ENCODE measurements around the gene CCDC88C.
"Not testable (repeated sequence)": the region's sequence is repeated elsewhere in the genome, so short reads cannot be mapped to it uniquely, and the experiment has no call there.

Gene CCDC88C

DNA sequence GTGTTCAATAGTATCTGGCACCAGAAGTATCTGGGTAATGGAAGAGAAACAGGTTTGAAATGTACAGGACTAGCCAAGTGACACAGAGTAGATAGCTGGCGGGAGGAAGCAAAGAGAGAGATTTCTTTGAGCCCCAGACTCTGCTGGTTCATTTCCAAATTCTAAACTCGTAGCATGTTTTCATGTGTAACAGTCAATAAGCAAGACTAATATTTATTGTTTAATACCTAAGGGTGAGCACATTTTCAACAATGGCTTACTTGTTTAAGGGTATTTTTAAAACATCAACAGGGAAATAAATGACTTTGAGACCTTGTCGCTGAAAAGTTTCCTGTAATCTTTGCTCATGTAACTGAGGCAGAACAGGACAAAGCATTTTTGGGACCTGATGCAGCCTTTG, 11.8 kb upstream of the CCDC88C start:
- no peak overlapping the region for H3K27ac ChIP-seq (ENCODE audit: insufficient read depth in 1 of 2, low read depth in 1 of 2, low read length in 2 of 2, poor library complexity in 1 of 2, severe bottlenecking in 2 of 2)
- no peaks in the 10 kb centered on the region for H3K9me3 ChIP-seq (ENCODE audit: control extremely low read depth in 1 of 5, control insufficient read depth in 4 of 5, insufficient read depth in 2 of 5, low read depth in 1 of 5, low read length in 4 of 5)
- no peak overlapping the region for H3K4me3 ChIP-seq (ENCODE audit: control insufficient read depth in 1 of 7, extremely low read depth in 1 of 7, insufficient read depth in 4 of 7, low read depth in 2 of 7, low read length in 6 of 7)
- no peaks in the 10 kb centered on the region for H3K27me3 ChIP-seq (replicated peaks in 2 of 5; ENCODE audit: control insufficient read depth in 4 of 5, insufficient read depth in 5 of 5, low read length in 4 of 5)
- ChIA-PET CTCF (interaction anchor here (1.8 to 17.7 kb wide), 2 partner anchors 10 to 107 kb away, joined by 6 to 268 read pairs; no protein-coding TSS in a partner anchor), POLR2A (no interaction called here)
- 100% methylated on average over 1 of the region's 3 CpGs for WGBS (ENCODE audit: insufficient coverage)
- DNase-seq: no peak
- no peaks in the 10 kb centered on the region for H3K36me3 ChIP-seq (ENCODE audit: control insufficient read depth in 4 of 4, insufficient read depth in 4 of 4, low read length in 3 of 4)
- H3K4me1 ChIP-seq (ENCODE audit: control extremely low read depth in 1 of 4, control insufficient read depth in 4 of 4, insufficient read depth in 4 of 4, low read length in 3 of 4): peaks cover 0 to 2% (median 0%) of the 10 kb centered on the region in 4 experiments

DNA sequence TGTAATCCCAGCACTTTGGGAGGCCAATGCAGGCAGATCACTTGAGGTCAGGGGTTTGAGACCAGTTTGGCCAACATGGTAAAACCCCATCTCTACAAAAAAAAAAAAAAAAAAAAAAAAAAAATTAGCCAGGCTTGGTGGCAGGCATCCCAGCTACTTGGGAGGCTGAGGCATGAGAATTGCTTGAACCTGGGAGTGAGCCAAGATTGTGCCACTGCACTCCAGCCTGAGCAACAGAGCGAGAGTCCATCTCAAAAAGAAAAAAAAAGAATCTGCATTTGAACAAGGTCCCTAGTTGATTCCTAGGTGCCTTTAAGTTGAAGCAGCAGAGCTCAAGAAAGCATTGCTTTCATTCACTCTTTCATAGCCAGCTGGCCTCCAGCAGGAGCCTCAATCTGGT, 11.3 kb upstream of the CCDC88C start:
- H3K27me3 ChIP-seq (replicated peaks in 2 of 5; ENCODE audit: control insufficient read depth in 4 of 5, insufficient read depth in 5 of 5, low read length in 4 of 5); POLR2A ChIA-PET; H3K4me3 ChIP-seq (ENCODE audit: control insufficient read depth in 1 of 7, extremely low read depth in 1 of 7, insufficient read depth in 4 of 7, low read depth in 2 of 7, low read length in 6 of 7); H3K27ac ChIP-seq (ENCODE audit: insufficient read depth in 1 of 2, low read depth in 1 of 2, low read length in 2 of 2, poor library complexity in 1 of 2, severe bottlenecking in 2 of 2); H3K4me1 ChIP-seq (ENCODE audit: control extremely low read depth in 1 of 4, control insufficient read depth in 4 of 4, insufficient read depth in 4 of 4, low read length in 3 of 4); H3K36me3 ChIP-seq (ENCODE audit: control insufficient read depth in 4 of 4, insufficient read depth in 4 of 4, low read length in 3 of 4); H3K9me3 ChIP-seq (ENCODE audit: control extremely low read depth in 1 of 5, control insufficient read depth in 4 of 5, insufficient read depth in 2 of 5, low read depth in 1 of 5, low read length in 4 of 5); DNase-seq: not testable (repeated sequence)
- WGBS (ENCODE audit: insufficient coverage): 100% methylated on average over 1 of the region's 1 CpG
- CTCF ChIA-PET: interaction anchor here (1.3 to 17.7 kb wide), 3 partner anchors 10 to 253 kb away, joined by 3 to 268 read pairs (median 6); no protein-coding TSS in a partner anchor

DNA sequence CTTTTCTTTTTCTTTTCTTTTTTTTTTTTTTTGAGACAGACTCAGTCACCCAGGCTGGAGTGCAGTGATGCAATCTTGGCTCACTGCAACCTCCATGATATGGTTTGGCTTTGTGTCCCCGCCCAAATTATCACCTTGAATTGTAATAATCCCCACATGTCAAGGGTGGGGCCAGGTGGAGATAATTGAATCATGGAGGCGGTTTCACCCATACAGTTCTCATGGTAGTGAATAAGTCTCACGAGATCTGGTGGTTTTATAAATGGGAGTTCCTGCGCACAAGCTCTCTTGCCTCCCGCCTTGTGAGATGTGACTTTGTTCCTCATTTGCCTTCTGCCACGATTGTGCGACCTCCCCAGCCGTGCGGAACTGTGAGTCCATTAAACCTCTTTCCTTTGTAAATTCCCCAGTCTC, 7.9 kb upstream of the CCDC88C start:
- ChIA-PET CTCF (interaction anchor here (0.9 to 17.7 kb wide), 6 partner anchors 12 to 125 kb away, joined by 3 to 268 read pairs (median 3); no protein-coding TSS in a partner anchor), POLR2A (interaction anchor here (0.6 kb wide), 1 partner anchor 347 kb away, joined by 3 read pairs; no protein-coding TSS in a partner anchor)
- H3K27ac ChIP-seq (ENCODE audit: insufficient read depth in 1 of 2, low read depth in 1 of 2, low read length in 2 of 2, poor library complexity in 1 of 2, severe bottlenecking in 2 of 2); H3K36me3 ChIP-seq (ENCODE audit: control insufficient read depth in 4 of 4, insufficient read depth in 4 of 4, low read length in 3 of 4); H3K4me3 ChIP-seq (ENCODE audit: control insufficient read depth in 1 of 7, extremely low read depth in 1 of 7, insufficient read depth in 4 of 7, low read depth in 2 of 7, low read length in 6 of 7); H3K9me3 ChIP-seq (ENCODE audit: control extremely low read depth in 1 of 5, control insufficient read depth in 4 of 5, insufficient read depth in 2 of 5, low read depth in 1 of 5, low read length in 4 of 5); H3K4me1 ChIP-seq (ENCODE audit: control extremely low read depth in 1 of 4, control insufficient read depth in 4 of 4, insufficient read depth in 4 of 4, low read length in 3 of 4); H3K27me3 ChIP-seq (replicated peaks in 2 of 5; ENCODE audit: control insufficient read depth in 4 of 5, insufficient read depth in 5 of 5, low read length in 4 of 5): not testable (repeated sequence)
- 93% methylated on average over 3 of the region's 9 CpGs for WGBS (ENCODE audit: insufficient coverage)
- peak in 2 of 3 donors; percentile 29 to 48 for DNase-seq

DNA sequence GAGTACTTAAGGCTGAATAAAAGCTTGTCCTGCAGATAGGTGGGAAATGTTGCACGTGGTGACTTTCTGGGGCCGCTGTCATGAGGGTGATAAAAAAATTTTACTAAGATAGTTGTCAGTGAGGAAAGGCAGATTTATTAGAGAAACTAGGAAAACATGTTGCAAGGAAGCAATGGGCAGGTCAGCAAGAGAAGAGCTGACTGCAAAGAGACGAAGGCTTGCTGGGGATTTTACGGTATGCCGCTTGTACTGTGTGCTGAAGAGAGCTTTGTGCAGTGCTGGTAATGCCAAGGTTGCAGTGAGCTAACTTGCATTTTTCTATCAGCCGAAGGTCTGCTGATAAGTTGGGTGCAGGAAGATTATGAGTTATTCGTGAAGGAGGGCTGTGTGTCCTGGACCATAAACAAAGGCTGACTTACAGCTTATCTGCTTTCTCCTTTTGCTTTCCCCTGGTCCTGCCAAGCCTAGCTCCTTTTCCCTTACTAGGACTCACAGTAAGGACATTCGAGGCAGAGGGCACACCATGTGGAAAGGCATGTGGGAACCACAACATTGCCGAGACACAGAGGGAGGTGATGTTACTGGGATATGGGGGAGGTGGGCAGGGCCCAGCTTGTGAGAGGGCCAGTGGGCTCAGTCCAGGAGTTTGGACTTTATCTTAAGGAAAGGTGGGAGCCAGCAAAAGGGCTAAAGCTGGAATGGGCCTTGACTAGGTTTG, 7.4 kb upstream of the CCDC88C start:
- no peak overlapping the region for H3K27ac ChIP-seq (ENCODE audit: insufficient read depth in 1 of 2, low read depth in 1 of 2, low read length in 2 of 2, poor library complexity in 1 of 2, severe bottlenecking in 2 of 2)
- H3K4me1 ChIP-seq (ENCODE audit: control extremely low read depth in 1 of 4, control insufficient read depth in 4 of 4, insufficient read depth in 4 of 4, low read length in 3 of 4): peaks cover 0 to 2% (median 0%) of the 10 kb centered on the region in 4 experiments
- 100% methylated on average over 6 of the region's 9 CpGs for WGBS (ENCODE audit: insufficient coverage)
- no peaks in the 10 kb centered on the region for H3K27me3 ChIP-seq (replicated peaks in 2 of 5; ENCODE audit: control insufficient read depth in 4 of 5, insufficient read depth in 5 of 5, low read length in 4 of 5)
- H3K9me3 ChIP-seq (ENCODE audit: control extremely low read depth in 1 of 5, control insufficient read depth in 4 of 5, insufficient read depth in 2 of 5, low read depth in 1 of 5, low read length in 4 of 5): no peaks in the 10 kb centered on the region
- ChIA-PET POLR2A (interaction anchor here (0.6 kb wide), 1 partner anchor 347 kb away, joined by 3 read pairs; no protein-coding TSS in a partner anchor), CTCF (interaction anchor here (0.9 to 17.7 kb wide), 7 partner anchors 11 to 125 kb away, joined by 3 to 268 read pairs (median 3); no protein-coding TSS in a partner anchor)
- no peak overlapping the region for H3K4me3 ChIP-seq (ENCODE audit: control insufficient read depth in 1 of 7, extremely low read depth in 1 of 7, insufficient read depth in 4 of 7, low read depth in 2 of 7, low read length in 6 of 7)
- no peaks in the 10 kb centered on the region for H3K36me3 ChIP-seq (ENCODE audit: control insufficient read depth in 4 of 4, insufficient read depth in 4 of 4, low read length in 3 of 4)
- DNase-seq: no peak

DNA sequence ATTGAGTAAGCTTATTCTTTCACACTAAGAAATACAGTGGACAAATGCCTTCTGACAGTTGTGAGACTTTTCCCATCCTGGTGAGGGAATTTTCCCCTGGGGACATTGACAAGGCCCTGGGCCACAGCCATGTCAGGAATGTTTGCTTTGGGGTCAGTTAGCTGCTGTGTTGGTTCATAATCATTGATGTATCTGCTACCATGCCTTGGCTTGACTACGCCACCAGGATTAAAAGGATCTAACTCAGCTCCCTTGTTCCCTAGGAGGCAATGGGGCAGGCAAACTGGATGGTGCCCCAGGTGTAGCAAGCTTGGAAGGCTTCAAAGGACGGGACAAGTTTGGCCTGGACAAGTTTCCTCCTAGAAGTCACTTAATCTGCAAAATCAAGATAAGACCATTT, 3.1 kb upstream of the CCDC88C start:
- no peak for DNase-seq
- WGBS (ENCODE audit: insufficient coverage): 100% methylated on average over 1 of the region's 2 CpGs
- POLR2A ChIA-PET: no interaction called here
- Histone ChIP-seq H3K9me3 (ENCODE audit: control extremely low read depth in 1 of 5, control insufficient read depth in 4 of 5, insufficient read depth in 2 of 5, low read depth in 1 of 5, low read length in 4 of 5) (no peaks in the 10 kb centered on the region), H3K36me3 (ENCODE audit: control insufficient read depth in 4 of 4, insufficient read depth in 4 of 4, low read length in 3 of 4) (peaks cover 0 to 2% (median 0%) of the 10 kb centered on the region in 4 experiments), H3K4me1 (ENCODE audit: control extremely low read depth in 1 of 4, control insufficient read depth in 4 of 4, insufficient read depth in 4 of 4, low read length in 3 of 4) (peaks cover 2 to 26% (median 23%) of the 10 kb centered on the region in 4 experiments), H3K27ac (ENCODE audit: insufficient read depth in 1 of 2, low read depth in 1 of 2, low read length in 2 of 2, poor library complexity in 1 of 2, severe bottlenecking in 2 of 2) (no peak overlapping the region), H3K27me3 (replicated peaks in 2 of 5; ENCODE audit: control insufficient read depth in 4 of 5, insufficient read depth in 5 of 5, low read length in 4 of 5) (no peaks in the 10 kb centered on the region), H3K4me3 (ENCODE audit: control insufficient read depth in 1 of 7, extremely low read depth in 1 of 7, insufficient read depth in 4 of 7, low read depth in 2 of 7, low read length in 6 of 7) (no peak overlapping the region)
- CTCF ChIA-PET: interaction anchor here (0.9 to 17.7 kb wide), 15 partner anchors 17 to 206 kb away, joined by 3 to 268 read pairs (median 4); no protein-coding TSS in a partner anchor

DNA sequence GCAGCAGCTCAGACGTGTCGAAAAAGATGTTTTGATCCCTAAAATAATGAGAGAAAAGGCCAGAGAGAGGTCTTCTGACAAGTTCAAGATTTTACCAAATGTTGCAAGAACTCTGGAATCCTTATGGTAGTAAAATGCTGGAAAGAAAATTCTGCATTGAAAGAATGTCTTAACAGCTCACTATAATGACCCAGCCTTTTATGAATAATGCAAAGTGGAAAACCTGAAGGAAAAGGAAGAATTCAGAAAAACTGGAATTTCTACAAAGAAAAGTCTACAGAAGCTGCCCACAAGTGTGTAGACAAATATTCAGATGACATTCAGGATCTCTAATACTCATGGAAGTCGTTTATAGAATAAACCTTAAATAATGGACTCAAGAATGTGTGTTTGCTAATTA, 1.8 kb upstream of the CCDC88C start:
- POLR2A ChIA-PET: interaction anchor here (0.7 kb wide), 1 partner anchor 45 kb away, joined by 3 read pairs; no protein-coding TSS in a partner anchor
- DNase-seq: no peak
- CTCF ChIA-PET: interaction anchor here (0.7 to 17.7 kb wide), 8 partner anchors 8 to 97 kb away, joined by 3 to 268 read pairs (median 4); no protein-coding TSS in a partner anchor
- Histone ChIP-seq H3K9me3 (ENCODE audit: control extremely low read depth in 1 of 5, control insufficient read depth in 4 of 5, insufficient read depth in 2 of 5, low read depth in 1 of 5, low read length in 4 of 5) (no peaks in the 10 kb centered on the region), H3K36me3 (ENCODE audit: control insufficient read depth in 4 of 4, insufficient read depth in 4 of 4, low read length in 3 of 4) (peaks cover 0 to 11% (median 2%) of the 10 kb centered on the region in 4 experiments), H3K27ac (ENCODE audit: insufficient read depth in 1 of 2, low read depth in 1 of 2, low read length in 2 of 2, poor library complexity in 1 of 2, severe bottlenecking in 2 of 2) (no peak overlapping the region), H3K4me3 (ENCODE audit: control insufficient read depth in 1 of 7, extremely low read depth in 1 of 7, insufficient read depth in 4 of 7, low read depth in 2 of 7, low read length in 6 of 7) (no peak overlapping the region), H3K4me1 (ENCODE audit: control extremely low read depth in 1 of 4, control insufficient read depth in 4 of 4, insufficient read depth in 4 of 4, low read length in 3 of 4) (peaks cover 10 to 37% (median 35%) of the 10 kb centered on the region in 4 experiments), H3K27me3 (replicated peaks in 2 of 5; ENCODE audit: control insufficient read depth in 4 of 5, insufficient read depth in 5 of 5, low read length in 4 of 5) (no peaks in the 10 kb centered on the region)
- 79% methylated on average over 2 of the region's 3 CpGs for WGBS (ENCODE audit: insufficient coverage)

DNA sequence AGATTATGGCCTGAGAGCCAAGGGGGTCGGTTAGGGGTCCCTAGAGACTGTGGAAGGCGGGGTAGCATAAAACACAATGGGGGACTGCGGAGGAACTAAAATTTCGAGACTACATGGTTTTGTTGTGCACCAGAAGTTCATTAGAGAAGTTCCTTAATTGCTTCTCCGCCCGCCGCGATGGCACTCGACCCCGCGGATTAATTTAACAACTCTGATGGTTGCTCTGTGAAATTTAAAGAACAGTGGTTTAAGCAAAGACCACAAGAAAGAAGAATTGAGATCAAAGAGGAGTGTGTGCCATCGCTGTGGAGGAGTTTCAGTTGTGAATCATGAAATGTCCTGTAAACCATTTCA, 1.4 kb upstream of the CCDC88C start:
- peak overlapping the region in 4 of 7 experiments; percentile 77 to 91 (median 84) for H3K4me3 ChIP-seq (ENCODE audit: control insufficient read depth in 1 of 7, extremely low read depth in 1 of 7, insufficient read depth in 4 of 7, low read depth in 2 of 7, low read length in 6 of 7)
- H3K4me1 ChIP-seq (ENCODE audit: control extremely low read depth in 1 of 4, control insufficient read depth in 4 of 4, insufficient read depth in 4 of 4, low read length in 3 of 4): peaks cover 10 to 41% (median 38%) of the 10 kb centered on the region in 4 experiments
- H3K27ac ChIP-seq (ENCODE audit: insufficient read depth in 1 of 2, low read depth in 1 of 2, low read length in 2 of 2, poor library complexity in 1 of 2, severe bottlenecking in 2 of 2): no peak overlapping the region
- peak in 1 of 3 donors; percentile 42 for DNase-seq
- ChIA-PET CTCF (interaction anchor here (0.7 to 17.7 kb wide), 15 partner anchors 8 to 97 kb away, joined by 3 to 268 read pairs (median 7); no protein-coding TSS in a partner anchor), POLR2A (interaction anchor here (0.6 to 1.0 kb wide), 2 partner anchors 28 to 41 kb away, joined by 3 read pairs; no protein-coding TSS in a partner anchor)
- WGBS (ENCODE audit: insufficient coverage): 36% methylated on average over 12 of the region's 12 CpGs
- H3K36me3 ChIP-seq (ENCODE audit: control insufficient read depth in 4 of 4, insufficient read depth in 4 of 4, low read length in 3 of 4): peaks cover 0 to 12% (median 5%) of the 10 kb centered on the region in 4 experiments
- no peaks in the 10 kb centered on the region for H3K9me3 ChIP-seq (ENCODE audit: control extremely low read depth in 1 of 5, control insufficient read depth in 4 of 5, insufficient read depth in 2 of 5, low read depth in 1 of 5, low read length in 4 of 5)
- H3K27me3 ChIP-seq (replicated peaks in 2 of 5; ENCODE audit: control insufficient read depth in 4 of 5, insufficient read depth in 5 of 5, low read length in 4 of 5): no peaks in the 10 kb centered on the region

All from common myeloid progenitor, CD34-positive (primary cell).